ENCODE results near the gene CCL27. TPM values are rescaled to one million over a fixed set of nuclear protein-coding genes. Genes with fewer than 3 reads are reported as not detected.

The CCL27 gene
- total RNA-seq = 0.58 TPM in 1 of 2 replicates, not detected in the other

GRCh38 chr9:34662526-34663302, at the start of gene CCL27:
CCL27 (minus strand) TSS chr9:34662657; CDS start chr9:34662633, 24 bp downstream.

GRCh38 chr9:34710023-34710422, 47.6 kb upstream of the CCL27 start, which contains the start of gene CCL21:
CCL21 (minus strand) TSS chr9:34710136; CDS start chr9:34710066, 70 bp downstream.

GRCh38 chr9:34690983-34691935, 28.8 kb upstream of the CCL27 start, which contains the start of gene CCL19:
CCL19 (minus strand) TSS chr9:34691276; CDS start chr9:34691139, 137 bp downstream.

GRCh38 chr9:34651876-34652601, 10.4 kb downstream of the CCL27 start, which contains the start of gene IL11RA:
IL11RA (plus strand) TSS chr9:34652185; CDS start chr9:34655218, 3,033 bp downstream.

GRCh38 chr9:34646211-34647083, 16.0 kb downstream of the CCL27 start, which contains the start of gene GALT:
GALT (plus strand) TSS chr9:34646675; CDS start chr9:34646705, 30 bp downstream.

GRCh38 chr9:34637356-34638137, 24.9 kb downstream of the CCL27 start, which contains the start of gene SIGMAR1:
SIGMAR1 (minus strand) TSS chr9:34637787; CDS start chr9:34637697, 90 bp downstream.

GRCh38 chr9:34628656-34629490, 33.6 kb downstream of the CCL27 start, which contains the start of gene ARID3C:
ARID3C (minus strand) TSS chr9:34629066; CDS start chr9:34628014, 1,052 bp downstream.

GRCh38 chr9:34620061-34620994, 42.1 kb downstream of the CCL27 start, which contains the start of gene DCTN3:
DCTN3 (minus strand) TSS chr9:34620495; CDS start chr9:34620464, 31 bp downstream.

Other genes starting within 250 kb of the CCL27 start
- gene FAM219A, start 204.1 kb downstream of the CCL27 start, total RNA-seq = 13.0 and 16.7 TPM in 2 replicates
- gene DNAI1, start 203.9 kb downstream of the CCL27 start, total RNA-seq = under 0.01 TPM in 1 of 2 replicates, not detected in the other
- gene ENHO, start 139.7 kb downstream of the CCL27 start, total RNA-seq = not detected in 2 replicates
- gene CNTFR, start 72.9 kb downstream of the CCL27 start, total RNA-seq = 0.86 TPM in 1 of 2 replicates, not detected in the other
- gene RPP25L, start 50.6 kb downstream of the CCL27 start, total RNA-seq = 32.6 and 43.8 TPM in 2 replicates
- 179 and 213 TPM in 2 replicates for gene DCTN3, start 42.2 kb downstream of the CCL27 start, total RNA-seq
- under 0.01 and 0.58 TPM in 2 replicates for gene ARID3C, start 33.6 kb downstream of the CCL27 start, total RNA-seq
- 201 and 244 TPM in 2 replicates for gene SIGMAR1, start 24.9 kb downstream of the CCL27 start, total RNA-seq
- gene GALT, start 16.0 kb downstream of the CCL27 start, total RNA-seq = 19.0 and 20.2 TPM in 2 replicates
- gene IL11RA, start 10.5 kb downstream of the CCL27 start, total RNA-seq = 7.6 and 13.5 TPM in 2 replicates
- not detected in 2 replicates for gene CCL19, start 28.6 kb upstream of the CCL27 start, total RNA-seq
- gene CCL21, start 47.5 kb upstream of the CCL27 start, total RNA-seq = not detected in 2 replicates

All from myometrial cell (primary cell).